Measurements from ENCODE around the gene BEGAIN. TPM values are rescaled to one million over a fixed set of nuclear protein-coding genes. Genes with fewer than 3 reads are reported as not detected.

The BEGAIN gene
- total and polyA plus RNA-seq, 9 of the 15 experiments (the other 6 are each of a cell fraction or from before 2014, with no cell fraction given) = 0.07 to 0.68 (median 0.55) TPM; not detected in 3

- POLR2A ChIA-PET = no interaction called here
- ATAC-seq = no peak
Observed at GRCh38 chr14:100558966-100559365, 28.3 kb downstream of the BEGAIN start.

More at GRCh38 chr14:100558966-100559365, 28.3 kb downstream of the BEGAIN start:
- WGBS (ENCODE audit: insufficient coverage, low coverage, missing lambda C conversion rate) = 28% methylated on average over 3 of the region's 8 CpGs
- Histone ChIP-seq H3K9me3 (replicated peaks; ENCODE audit: control insufficient read depth, insufficient read depth, low read depth, low read length) (no peaks in the 10 kb centered on the region), H3K36me3 (ENCODE audit: control insufficient read depth, insufficient read depth, low read length) (no peaks in the 10 kb centered on the region), H3K27me3 (ENCODE audit: control insufficient read depth in 2 of 2, insufficient read depth in 2 of 2, low read length in 2 of 2) (peaks cover 16 to 52% of the 10 kb centered on the region in 2 experiments; a peak in 4 of 5 replicates), H3K27ac (ENCODE audit: extremely low read depth, low read depth, low read length) (no peak overlapping the region), H3K79me2 (ENCODE audit: control insufficient read depth, insufficient read depth, low read length) (no peaks in the 10 kb centered on the region), H3K4me3 (no peak overlapping the region), H3K4me1 (replicated peaks in 1 of 2; ENCODE audit: control insufficient read depth in 2 of 2, insufficient read depth in 2 of 2, low read length in 2 of 2) (peaks cover 5 to 43% of the 10 kb centered on the region in 2 experiments), H3K9me1 (ENCODE audit: control insufficient read depth, insufficient read depth, low read length) (no peaks in the 10 kb centered on the region), H3K4me2 (ENCODE audit: insufficient read depth, low read length) (no peak overlapping the region), H4K20me1 (replicated peaks; ENCODE audit: control insufficient read depth, insufficient read depth, low read length) (peaks cover 6% of the 10 kb centered on the region; the same call in 1 of the 2 replicates), H3K9ac (ENCODE audit: insufficient read depth in 1 of 2, low read depth in 2 of 2, low read length in 2 of 2) (no peak overlapping the region; a peak in 1 of 4 replicates), H2AFZ (ENCODE audit: low read depth, low read length) (no peak overlapping the region)
- TF ChIP-seq PREB (CRISPR knock-in tag; IDR thresholded peaks at IDR 0.05) = no peak
- no peak for TF ChIP-seq MNT (conservative IDR thresholded peaks at IDR 0.05)
- TF ChIP-seq HMGN3 (IDR thresholded peaks at IDR 0.05; ENCODE audit: borderline replicate concordance, extremely low read depth, insufficient read length, low read depth, low read length) = no peak
- no peak for TF ChIP-seq MAFK (IDR thresholded peaks at IDR 0.05; ENCODE audit: low read length)
- TF ChIP-seq MTF1 (CRISPR knock-in tag; IDR thresholded peaks at IDR 0.05; ENCODE audit: borderline replicate concordance) = no peak
- TF ChIP-seq CREB1 (IDR thresholded peaks at IDR 0.05) = no peak
- TF ChIP-seq CREB1 (CRISPR knock-in tag; IDR thresholded peaks at IDR 0.05) = no peak
- intact Hi-C loops (cut with micrococcal nuclease) (no loop called here), in situ Hi-C loops (cut with MboI) (no loop called here)
- CTCF ChIA-PET (ENCODE audit: low intra/inter-chr PET ratio) = no interaction called here
- FAIRE-seq (no peak), DNase-seq (ENCODE audit: extremely low read depth in 1 of 4, low spot score in 3 of 4) (no peak)
- BruUV-seq (replicated peaks) = no TSS peak

Measured in K562 (cell line).